ENCODE measurements around the gene DNAH8.
"Not testable (repeated sequence)": the region's sequence is repeated elsewhere in the genome, so short reads cannot be mapped to it uniquely, and the experiment has no call there.

DNAH8 gene

GRCh38 chr6:38796006-38796405 lies 80.9 kb downstream of the DNAH8 start:
- H4K20me1 ChIP-seq (ENCODE audit: control insufficient read depth, insufficient read depth, low read depth, low read length): no peaks in the 10 kb centered on the region
- H3K27me3 ChIP-seq (ENCODE audit: control insufficient read depth, low read length): no peaks in the 10 kb centered on the region; the same call in 1 of the 2 replicates
- no peak overlapping the region for H3K27ac ChIP-seq (ENCODE audit: low read depth, low read length)
- TF ChIP-seq CTCF (IDR thresholded peaks at IDR 0.05; ENCODE audit: low read depth, low read length, poor library complexity, severe bottlenecking) (no peak), EZH2phosphoT487 (IDR thresholded peaks at IDR 0.05; ENCODE audit: borderline replicate concordance, low read length) (no peak)
- no peaks in the 10 kb centered on the region for H3K4me1 ChIP-seq (ENCODE audit: control insufficient read depth, low read length)
- H3K9me3 ChIP-seq (ENCODE audit: control insufficient read depth, insufficient read depth, low read length): no peaks in the 10 kb centered on the region
- H3K9me2 ChIP-seq (replicated peaks; ENCODE audit: control insufficient read depth, low read length): no peaks in the 10 kb centered on the region
- H3K36me3 ChIP-seq (ENCODE audit: control insufficient read depth, low read length): no peaks in the 10 kb centered on the region
- H3K4me3 ChIP-seq (ENCODE audit: low read length): no peak overlapping the region
- H3K4me2 ChIP-seq (ENCODE audit: low read length): no peak overlapping the region
- H3K79me2 ChIP-seq (ENCODE audit: control insufficient read depth, low read length): no peaks in the 10 kb centered on the region
- H3F3A ChIP-seq (ENCODE audit: control insufficient read depth, insufficient read depth): no peaks in the 10 kb centered on the region

GRCh38 chr6:38796437-38796836 lies 81.3 kb downstream of the DNAH8 start:
- not testable (repeated sequence) for H3K4me2 ChIP-seq (ENCODE audit: low read length); H3F3A ChIP-seq (ENCODE audit: control insufficient read depth, insufficient read depth); H3K4me1 ChIP-seq (ENCODE audit: control insufficient read depth, low read length); H3K36me3 ChIP-seq (ENCODE audit: control insufficient read depth, low read length); H3K4me3 ChIP-seq (ENCODE audit: low read length); H4K20me1 ChIP-seq (ENCODE audit: control insufficient read depth, insufficient read depth, low read depth, low read length); H3K9me2 ChIP-seq (replicated peaks; ENCODE audit: control insufficient read depth, low read length); H3K79me2 ChIP-seq (ENCODE audit: control insufficient read depth, low read length); H3K27me3 ChIP-seq (ENCODE audit: control insufficient read depth, low read length); H3K27ac ChIP-seq (ENCODE audit: low read depth, low read length); H3K9me3 ChIP-seq (ENCODE audit: control insufficient read depth, insufficient read depth, low read length)

DNA sequence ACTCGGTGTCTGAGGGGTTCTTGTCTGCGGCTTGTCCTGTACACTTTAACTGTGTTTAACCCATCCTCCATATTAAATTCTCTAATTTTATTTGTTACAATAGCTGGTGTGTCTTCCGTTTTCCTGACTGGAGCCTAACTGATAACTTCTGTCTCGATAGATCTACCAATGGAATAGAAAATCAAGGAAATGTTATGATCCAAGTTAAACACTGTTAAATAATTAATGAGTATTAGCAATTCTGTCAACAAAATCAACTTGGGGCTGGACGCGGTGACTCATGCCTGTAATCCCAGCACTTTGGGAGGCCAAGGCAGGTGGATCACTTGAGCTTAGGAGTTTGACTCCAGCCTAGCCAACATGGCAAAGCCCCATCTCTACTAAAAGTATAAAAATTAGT lies 81.7 kb downstream of the DNAH8 start:
- no peak overlapping the region for H3K4me2 ChIP-seq (ENCODE audit: low read length)
- H3K27ac ChIP-seq (ENCODE audit: low read depth, low read length): no peak overlapping the region
- H3K4me3 ChIP-seq (ENCODE audit: low read length): no peak overlapping the region
- no peak for TF ChIP-seq EZH2phosphoT487 (IDR thresholded peaks at IDR 0.05; ENCODE audit: borderline replicate concordance, low read length)
- no peak for TF ChIP-seq CTCF (IDR thresholded peaks at IDR 0.05; ENCODE audit: low read depth, low read length, poor library complexity, severe bottlenecking)
- H3F3A ChIP-seq (ENCODE audit: control insufficient read depth, insufficient read depth): no peaks in the 10 kb centered on the region
- H3K36me3 ChIP-seq (ENCODE audit: control insufficient read depth, low read length): no peaks in the 10 kb centered on the region
- H3K4me1 ChIP-seq (ENCODE audit: control insufficient read depth, low read length): no peaks in the 10 kb centered on the region
- H3K79me2 ChIP-seq (ENCODE audit: control insufficient read depth, low read length): no peaks in the 10 kb centered on the region
- H3K9me2 ChIP-seq (replicated peaks; ENCODE audit: control insufficient read depth, low read length): no peaks in the 10 kb centered on the region
- no peaks in the 10 kb centered on the region for H4K20me1 ChIP-seq (ENCODE audit: control insufficient read depth, insufficient read depth, low read depth, low read length)
- no peaks in the 10 kb centered on the region for H3K9me3 ChIP-seq (ENCODE audit: control insufficient read depth, insufficient read depth, low read length)
- H3K27me3 ChIP-seq (ENCODE audit: control insufficient read depth, low read length): no peaks in the 10 kb centered on the region; the same call in 1 of the 2 replicates

- Histone ChIP-seq H4K20me1 (ENCODE audit: control insufficient read depth, insufficient read depth, low read depth, low read length) (no peaks in the 10 kb centered on the region), H3K9me2 (replicated peaks; ENCODE audit: control insufficient read depth, low read length) (no peaks in the 10 kb centered on the region), H3K79me2 (ENCODE audit: control insufficient read depth, low read length) (no peaks in the 10 kb centered on the region), H3K4me2 (ENCODE audit: low read length) (no peak overlapping the region), H3K4me3 (ENCODE audit: low read length) (no peak overlapping the region), H3K36me3 (ENCODE audit: control insufficient read depth, low read length) (no peaks in the 10 kb centered on the region), H3K4me1 (ENCODE audit: control insufficient read depth, low read length) (no peaks in the 10 kb centered on the region), H3K27ac (ENCODE audit: low read depth, low read length) (no peak overlapping the region), H3K9me3 (ENCODE audit: control insufficient read depth, insufficient read depth, low read length) (no peaks in the 10 kb centered on the region), H3K27me3 (ENCODE audit: control insufficient read depth, low read length) (no peaks in the 10 kb centered on the region; the same call in 1 of the 2 replicates), H3F3A (ENCODE audit: control insufficient read depth, insufficient read depth) (no peaks in the 10 kb centered on the region)
- TF ChIP-seq EZH2phosphoT487 (IDR thresholded peaks at IDR 0.05; ENCODE audit: borderline replicate concordance, low read length): no peak
- TF ChIP-seq CTCF (IDR thresholded peaks at IDR 0.05; ENCODE audit: low read depth, low read length, poor library complexity, severe bottlenecking): no peak
Measured at GRCh38 chr6:38797391-38797790, 82.3 kb downstream of the DNAH8 start.
